ENCODE measurements around the gene FLNA. TPM values are rescaled to one million over a fixed set of nuclear protein-coding genes. Genes with fewer than 3 reads are reported as not detected.
A peak's percentile ranks its signal among the peaks of the same experiment; 100 is the strongest.
"Not testable (repeated sequence)": the region's sequence is repeated elsewhere in the genome, so short reads cannot be mapped to it uniquely, and the experiment has no call there.

FLNA gene
- total and polyA plus RNA-seq, 4 experiments from 2014 or later = 87.4 to 871 (median 761) TPM

DNA sequence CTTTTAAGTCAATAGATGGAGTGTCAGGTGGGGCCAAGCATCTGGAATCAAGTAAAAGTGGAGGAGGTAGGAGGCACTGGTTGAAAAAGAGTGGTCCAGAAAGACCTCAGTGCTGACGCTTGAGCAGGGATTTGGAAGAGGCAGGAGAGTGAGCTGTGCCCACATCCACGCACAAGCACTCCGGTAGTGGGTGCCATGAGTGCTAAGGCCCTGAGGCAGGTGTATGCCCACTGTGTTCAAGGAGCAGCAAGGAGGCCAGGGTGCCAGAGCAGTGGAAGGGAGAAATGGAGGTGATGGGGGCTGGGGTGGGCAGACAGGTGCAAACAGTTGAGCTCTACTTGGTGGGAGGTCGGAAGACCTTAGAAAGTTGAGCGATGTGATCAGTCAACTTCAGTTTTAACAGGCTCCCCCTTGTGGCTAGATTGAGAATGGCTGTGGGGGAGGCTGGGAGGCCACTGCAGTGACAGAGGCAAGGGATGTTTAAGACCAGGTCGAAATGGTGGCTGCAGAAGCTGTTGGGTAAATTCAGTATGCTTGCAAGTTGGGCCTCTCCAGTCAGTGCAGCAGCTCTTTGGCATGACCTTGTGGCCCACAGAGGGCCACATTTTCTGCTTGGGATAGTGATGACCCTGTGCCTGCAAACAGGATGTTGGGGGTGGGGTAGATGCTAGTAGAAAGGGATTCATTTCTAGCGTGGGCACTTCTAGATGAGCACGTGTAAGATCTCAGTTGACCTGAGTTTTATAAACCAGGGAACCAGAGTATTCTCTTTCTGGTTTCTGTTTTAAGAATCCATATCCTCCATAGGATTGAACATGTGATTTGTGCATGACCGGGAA is 66.1 kb downstream of the FLNA start:
- H3K36me3 ChIP-seq (ENCODE audit: insufficient read depth, low read length) = no peaks in the 10 kb centered on the region
- DNase-seq = peak; percentile 75 to 82 (median 78)
- H3K4me1 ChIP-seq (ENCODE audit: insufficient read depth, low read length) = peaks cover 45% of the 10 kb centered on the region
- intact Hi-C loops (cut with micrococcal nuclease) = loop anchor here (1.0 kb wide), 3 partner anchors 172 to 295 kb away; no protein-coding TSS in a partner anchor
- no peak overlapping the region for H3K4me3 ChIP-seq (ENCODE audit: low read length in 2 of 2)
- no peaks in the 10 kb centered on the region for H3K9me3 ChIP-seq (ENCODE audit: control insufficient read depth in 1 of 2, low read length in 2 of 2)
- Mint-ChIP-seq H3K36me3 (no peaks in the 10 kb centered on the region), H3K9me3 (no peaks in the 10 kb centered on the region), H3K27me3 (no peaks in the 10 kb centered on the region), H3K27ac (peak overlapping the region in 6 of 7 donors; percentile 15 to 92 (median 74)), H3K4me1 (peaks cover 26 to 33% (median 27%) of the 10 kb centered on the region in 4 donors), H3K4me3 (peak overlapping the region in 6 of 8 donors; percentile 3 to 62 (median 22))
- ChIA-PET POLR2A (ENCODE audit: partially characterized antibody) (interaction anchor here (1.1 to 1.8 kb wide), 6 partner anchors 19 to 233 kb away, joined by 3 to 12 read pairs (median 5); no protein-coding TSS in a partner anchor), CTCF (ENCODE audit: partially characterized antibody) (interaction anchor here (0.6 to 5.0 kb wide), 14 partner anchors 9 to 295 kb away, joined by 3 to 43 read pairs (median 4); no protein-coding TSS in a partner anchor)
- no peak overlapping the region for H3K27ac ChIP-seq (ENCODE audit: low read depth, low read length)
- no peaks in the 10 kb centered on the region for H3K27me3 ChIP-seq (ENCODE audit: insufficient read depth, low read length)

DNA sequence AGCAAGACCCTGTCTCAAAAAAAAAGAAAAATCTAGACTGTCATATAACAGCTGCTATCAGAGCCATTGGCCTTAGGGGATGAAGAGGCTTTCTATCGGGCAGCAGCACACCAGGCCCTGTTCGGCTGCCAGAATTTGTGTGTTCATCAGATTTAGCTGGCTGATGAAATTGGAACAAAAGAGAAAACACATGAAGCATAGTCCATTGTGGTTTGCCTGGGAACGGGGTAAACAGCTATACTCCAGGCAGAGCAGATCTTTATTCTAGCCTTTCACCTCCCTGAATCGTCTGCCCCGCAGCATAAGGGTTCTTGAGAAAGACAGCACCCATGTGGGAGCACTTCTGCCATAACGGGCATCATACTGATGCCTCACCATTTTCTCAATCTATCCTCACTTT is 67.2 kb downstream of the FLNA start:
- DNase-seq = no peak
- peak overlapping the region in 1 of 8 donors; percentile 28 for H3K4me3 Mint-ChIP-seq
- H3K4me1 Mint-ChIP-seq = peaks cover 17 to 23% (median 21%) of the 10 kb centered on the region in 4 donors
- ChIA-PET CTCF (ENCODE audit: partially characterized antibody) (interaction anchor here (1.9 to 5.0 kb wide), 2 partner anchors 11 to 171 kb away, joined by 7 to 43 read pairs; no protein-coding TSS in a partner anchor), POLR2A (ENCODE audit: partially characterized antibody) (interaction anchor here (1.7 to 1.8 kb wide), 2 partner anchors 170 to 184 kb away, joined by 5 to 6 read pairs; no protein-coding TSS in a partner anchor)
- H3K4me1 ChIP-seq (ENCODE audit: insufficient read depth, low read length) = peaks cover 34% of the 10 kb centered on the region
- H3K27me3 ChIP-seq (ENCODE audit: insufficient read depth, low read length) = no peaks in the 10 kb centered on the region
- no peaks in the 10 kb centered on the region for H3K9me3 ChIP-seq (ENCODE audit: control insufficient read depth in 1 of 2, low read length in 2 of 2)
- no peaks in the 10 kb centered on the region for H3K27me3 Mint-ChIP-seq
- no peak overlapping the region for H3K27ac ChIP-seq (ENCODE audit: low read depth, low read length)
- H3K4me3 ChIP-seq (ENCODE audit: low read length in 2 of 2) = no peak overlapping the region
- intact Hi-C loops (cut with micrococcal nuclease) = no loop called here
- H3K36me3 Mint-ChIP-seq = no peaks in the 10 kb centered on the region
- no peaks in the 10 kb centered on the region for H3K9me3 Mint-ChIP-seq
- H3K36me3 ChIP-seq (ENCODE audit: insufficient read depth, low read length) = no peaks in the 10 kb centered on the region
- peak overlapping the region in 1 of 7 donors; percentile 68 for H3K27ac Mint-ChIP-seq

DNA sequence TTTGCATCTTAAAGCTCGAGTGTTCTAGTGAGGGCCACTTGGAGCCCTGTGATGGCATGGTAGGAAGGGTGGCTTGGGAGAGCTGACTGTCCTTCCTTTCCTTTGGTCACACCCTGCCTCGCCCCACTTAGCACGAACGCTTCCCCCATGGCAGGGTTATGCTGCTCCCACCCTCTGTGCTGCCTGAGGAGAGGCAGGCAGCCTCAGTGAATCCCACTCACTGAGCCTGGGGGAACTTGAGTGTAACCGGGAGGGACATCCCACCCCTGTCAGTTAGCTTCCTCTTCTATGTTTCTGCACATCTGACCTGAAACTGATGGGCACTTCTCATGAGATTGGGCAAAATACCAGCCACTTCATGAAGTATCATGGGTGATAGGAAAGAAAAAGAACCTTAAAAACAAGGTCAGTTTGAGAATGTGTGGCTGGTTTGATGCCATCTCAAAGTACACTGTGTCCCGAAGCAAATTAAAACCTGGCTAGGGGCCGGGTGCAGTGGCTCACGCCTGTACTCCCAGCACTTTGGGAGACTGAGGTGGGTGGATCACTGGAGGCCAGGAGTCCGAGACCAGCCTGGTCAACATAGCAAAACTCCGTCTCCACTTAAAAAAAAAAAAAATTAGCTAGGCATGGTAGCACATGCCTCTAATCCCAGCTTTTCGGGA is 68.8 kb downstream of the FLNA start:
- no peaks in the 10 kb centered on the region for H3K9me3 ChIP-seq (ENCODE audit: control insufficient read depth in 1 of 2, low read length in 2 of 2)
- ChIA-PET CTCF (ENCODE audit: partially characterized antibody) (no interaction called here), POLR2A (ENCODE audit: partially characterized antibody) (interaction anchor here (1.0 kb wide), 1 partner anchor 169 kb away, joined by 3 read pairs; no protein-coding TSS in a partner anchor)
- Mint-ChIP-seq H3K4me1 (peaks cover 15 to 21% (median 19%) of the 10 kb centered on the region in 4 donors), H3K27me3 (no peaks in the 10 kb centered on the region), H3K27ac (peak overlapping the region in 1 of 7 donors; percentile 39), H3K9me3 (no peaks in the 10 kb centered on the region), H3K36me3 (no peaks in the 10 kb centered on the region), H3K4me3 (no peak overlapping the region)
- H3K27ac ChIP-seq (ENCODE audit: low read depth, low read length) = no peak overlapping the region
- no peaks in the 10 kb centered on the region for H3K36me3 ChIP-seq (ENCODE audit: insufficient read depth, low read length)
- H3K27me3 ChIP-seq (ENCODE audit: insufficient read depth, low read length) = no peaks in the 10 kb centered on the region
- no peak overlapping the region for H3K4me3 ChIP-seq (ENCODE audit: low read length in 2 of 2)
- intact Hi-C loops (cut with micrococcal nuclease) = no loop called here
- H3K4me1 ChIP-seq (ENCODE audit: insufficient read depth, low read length) = peaks cover 27% of the 10 kb centered on the region
- DNase-seq = no peak

DNA sequence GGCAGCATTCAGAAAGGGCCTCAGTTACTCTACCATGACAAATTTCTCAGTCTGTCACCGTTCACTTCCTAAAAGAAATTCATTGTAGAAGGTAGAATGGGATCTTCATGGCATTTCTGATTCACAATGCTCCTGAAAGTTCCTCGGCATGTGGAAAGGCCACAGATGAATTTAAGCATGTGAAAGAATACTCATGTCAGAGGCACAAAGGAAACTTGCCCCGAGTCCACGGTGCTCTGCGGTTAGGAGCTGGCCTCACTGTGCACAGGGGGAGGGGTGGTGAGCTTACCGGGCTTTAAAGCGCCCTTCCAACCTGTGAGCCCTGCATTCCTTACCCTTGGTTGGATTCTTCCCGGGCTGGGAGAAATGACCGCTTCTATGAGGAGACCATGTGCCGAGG is 69.6 kb downstream of the FLNA start:
- Histone ChIP-seq H3K27me3 (ENCODE audit: insufficient read depth, low read length) (no peaks in the 10 kb centered on the region), H3K27ac (ENCODE audit: low read depth, low read length) (no peak overlapping the region), H3K9me3 (ENCODE audit: control insufficient read depth in 1 of 2, low read length in 2 of 2) (no peaks in the 10 kb centered on the region), H3K36me3 (ENCODE audit: insufficient read depth, low read length) (no peaks in the 10 kb centered on the region), H3K4me1 (ENCODE audit: insufficient read depth, low read length) (peaks cover 23% of the 10 kb centered on the region), H3K4me3 (ENCODE audit: low read length in 2 of 2) (no peak overlapping the region)
- intact Hi-C loops (cut with micrococcal nuclease) = no loop called here
- DNase-seq = no peak
- CTCF ChIA-PET (ENCODE audit: partially characterized antibody) = interaction anchor here (1.2 kb wide), 1 partner anchor 13 kb away, joined by 3 read pairs; no protein-coding TSS in a partner anchor
- Mint-ChIP-seq H3K4me3 (no peak overlapping the region), H3K36me3 (no peaks in the 10 kb centered on the region), H3K27ac (no peak overlapping the region), H3K4me1 (peaks cover 16 to 19% (median 19%) of the 10 kb centered on the region in 4 donors), H3K27me3 (no peaks in the 10 kb centered on the region), H3K9me3 (no peaks in the 10 kb centered on the region)
- POLR2A ChIA-PET (ENCODE audit: partially characterized antibody) = no interaction called here

DNA sequence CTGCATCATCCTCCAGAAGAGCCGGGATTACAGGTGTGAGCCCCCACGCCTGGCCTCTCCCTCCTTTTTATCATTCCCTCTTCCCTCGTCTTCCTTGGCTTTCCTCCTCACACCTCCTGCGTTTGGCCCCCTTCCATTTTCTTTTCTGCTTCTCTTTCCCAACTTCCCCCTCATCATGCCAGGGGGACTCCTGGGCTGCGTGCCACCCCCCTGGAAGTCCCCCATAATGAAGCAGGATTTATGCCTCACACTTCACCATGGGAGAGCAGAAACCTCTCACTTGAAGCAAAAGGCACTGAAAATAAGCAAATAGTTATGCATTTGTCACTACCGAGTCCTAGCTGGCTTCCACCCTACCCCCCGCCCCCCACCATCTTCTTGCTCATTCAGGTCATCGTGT is 71.0 kb downstream of the FLNA start:
- Mint-ChIP-seq H3K36me3 (no peaks in the 10 kb centered on the region), H3K4me3 (no peak overlapping the region), H3K4me1 (peaks cover 11 to 14% (median 12%) of the 10 kb centered on the region in 4 donors), H3K9me3 (no peaks in the 10 kb centered on the region), H3K27ac (peak overlapping the region in 1 of 7 donors; percentile 86), H3K27me3 (no peaks in the 10 kb centered on the region)
- POLR2A ChIA-PET (ENCODE audit: partially characterized antibody) = no interaction called here
- H3K4me1 ChIP-seq (ENCODE audit: insufficient read depth, low read length) = peaks cover 13% of the 10 kb centered on the region
- H3K9me3 ChIP-seq (ENCODE audit: control insufficient read depth in 1 of 2, low read length in 2 of 2) = no peaks in the 10 kb centered on the region
- H3K27me3 ChIP-seq (ENCODE audit: insufficient read depth, low read length) = no peaks in the 10 kb centered on the region
- no peak for DNase-seq
- CTCF ChIA-PET (ENCODE audit: partially characterized antibody) = no interaction called here
- no peak overlapping the region for H3K4me3 ChIP-seq (ENCODE audit: low read length in 2 of 2)
- H3K36me3 ChIP-seq (ENCODE audit: insufficient read depth, low read length) = no peaks in the 10 kb centered on the region
- intact Hi-C loops (cut with micrococcal nuclease) = no loop called here
- no peak overlapping the region for H3K27ac ChIP-seq (ENCODE audit: low read depth, low read length)

DNA sequence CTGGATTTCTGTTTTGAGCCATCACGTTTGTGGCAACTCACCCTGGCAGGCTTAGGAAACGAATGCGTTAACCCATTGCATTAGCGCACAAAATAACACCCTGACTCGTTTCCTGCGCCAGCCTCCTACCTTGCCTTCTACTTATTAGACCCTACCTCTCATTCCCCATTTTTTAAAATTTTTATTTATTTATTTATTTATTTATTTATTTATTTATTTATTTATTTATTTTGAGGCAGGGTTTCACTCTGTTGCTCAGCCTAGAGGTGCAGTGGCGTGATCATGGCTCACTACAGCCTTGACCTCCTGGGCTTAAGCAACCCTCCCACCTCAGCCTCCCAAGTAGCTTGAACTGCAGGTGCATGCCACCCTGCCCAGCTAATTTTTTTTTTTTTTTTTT is 71.4 kb downstream of the FLNA start:
- intact Hi-C loops (cut with micrococcal nuclease); POLR2A ChIA-PET (ENCODE audit: partially characterized antibody): not testable (repeated sequence)

DNA sequence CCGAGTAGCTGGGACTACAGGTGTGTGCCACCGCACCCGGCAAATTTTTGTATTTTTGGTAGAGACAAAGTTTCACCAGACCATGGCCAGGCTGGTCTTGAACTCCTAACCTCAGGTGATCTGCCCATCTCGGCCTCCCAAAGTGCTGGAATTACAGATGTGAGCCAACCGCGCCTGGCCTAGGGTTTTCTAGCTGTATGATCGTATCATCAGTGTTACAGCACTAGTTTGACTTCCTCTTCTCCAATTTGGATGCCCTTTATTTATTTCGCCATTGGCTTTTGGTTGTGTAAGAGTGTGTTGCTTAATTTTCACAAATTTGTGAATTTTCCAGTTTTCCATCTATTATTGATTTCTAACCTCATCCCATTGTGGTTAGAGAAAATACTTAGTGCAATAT is 73.6 kb downstream of the FLNA start:
- no peaks in the 10 kb centered on the region for H3K36me3 Mint-ChIP-seq
- no peak overlapping the region for H3K4me3 Mint-ChIP-seq
- ChIA-PET POLR2A (ENCODE audit: partially characterized antibody) (no interaction called here), CTCF (ENCODE audit: partially characterized antibody) (no interaction called here)
- intact Hi-C loops (cut with micrococcal nuclease) = no loop called here
- Histone ChIP-seq H3K36me3 (ENCODE audit: insufficient read depth, low read length) (no peaks in the 10 kb centered on the region), H3K9me3 (ENCODE audit: control insufficient read depth in 1 of 2, low read length in 2 of 2) (no peaks in the 10 kb centered on the region), H3K4me1 (ENCODE audit: insufficient read depth, low read length) (peaks cover 5% of the 10 kb centered on the region), H3K4me3 (ENCODE audit: low read length in 2 of 2) (no peak overlapping the region), H3K27me3 (ENCODE audit: insufficient read depth, low read length) (no peaks in the 10 kb centered on the region), H3K27ac (ENCODE audit: low read depth, low read length) (no peak overlapping the region)
- DNase-seq = no peak
- H3K27ac Mint-ChIP-seq = no peak overlapping the region
- no peaks in the 10 kb centered on the region for H3K27me3 Mint-ChIP-seq
- H3K9me3 Mint-ChIP-seq = no peaks in the 10 kb centered on the region
- H3K4me1 Mint-ChIP-seq = peaks cover 0 to 4% (median 1%) of the 10 kb centered on the region in 4 donors

More for the DNA sequence above, 71.4 kb downstream of the FLNA start:
- H3K27ac ChIP-seq (ENCODE audit: low read depth, low read length); H3K9me3 ChIP-seq (ENCODE audit: control insufficient read depth in 1 of 2, low read length in 2 of 2); H3K4me3 ChIP-seq (ENCODE audit: low read length in 2 of 2); H3K9me3 Mint-ChIP-seq; H3K27me3 ChIP-seq (ENCODE audit: insufficient read depth, low read length); H3K36me3 Mint-ChIP-seq; CTCF ChIA-PET (ENCODE audit: partially characterized antibody); H3K27ac Mint-ChIP-seq; H3K4me1 Mint-ChIP-seq; H3K27me3 Mint-ChIP-seq; H3K4me3 Mint-ChIP-seq; DNase-seq; H3K36me3 ChIP-seq (ENCODE audit: insufficient read depth, low read length): not testable (repeated sequence)
- peaks cover 13% of the 10 kb centered on the region for H3K4me1 ChIP-seq (ENCODE audit: insufficient read depth, low read length)

Measured in CD4-positive, alpha-beta memory T cell (primary cell).